HG03575 (cell line): ENCODE data around the gene GDPD1.
"Not testable (repeated sequence)": the region's sequence is repeated elsewhere in the genome, so short reads cannot be mapped to it uniquely, and the experiment has no call there.

Experiments used
- ATAC-seq: cut with Tn5 transposase; IDR thresholded peaks from one replicate; pipeline ENCODE4 v1.9.1; 2021; ENCODE audit not compliant: unreplicated experiment, insufficient number of reproducible peaks, low FRiP score; ENCODE audit errors: extremely low read depth

The GDPD1 gene

GRCh38 chr17:59234631-59235030, 14.3 kb downstream of the GDPD1 start:
- no peak for ATAC-seq

DNA sequence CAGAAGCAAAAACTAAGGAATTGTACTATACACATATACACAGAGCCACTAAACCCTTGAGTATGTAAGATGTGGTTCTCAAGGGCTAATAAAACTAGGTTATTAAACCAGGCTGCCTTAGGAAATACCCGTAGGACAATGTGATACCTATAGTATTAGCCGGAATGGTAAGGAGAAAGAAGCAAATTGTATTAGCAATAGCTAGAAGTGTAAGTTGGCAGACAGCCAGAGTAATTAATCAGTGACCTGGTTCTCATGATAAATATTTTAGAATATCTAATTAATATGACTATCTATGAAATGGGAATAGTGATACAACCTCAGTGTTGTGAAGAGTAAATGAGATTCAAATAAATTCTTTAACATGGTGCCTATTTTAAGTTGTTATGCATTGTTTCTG, 18.6 kb downstream of the GDPD1 start:
- no peak for ATAC-seq

- no peak for ATAC-seq
Observed at GRCh38 chr17:59244081-59244480, 23.8 kb downstream of the GDPD1 start.

- no peak for ATAC-seq
Observed at GRCh38 chr17:59254742-59255141, 34.4 kb downstream of the GDPD1 start.

DNA sequence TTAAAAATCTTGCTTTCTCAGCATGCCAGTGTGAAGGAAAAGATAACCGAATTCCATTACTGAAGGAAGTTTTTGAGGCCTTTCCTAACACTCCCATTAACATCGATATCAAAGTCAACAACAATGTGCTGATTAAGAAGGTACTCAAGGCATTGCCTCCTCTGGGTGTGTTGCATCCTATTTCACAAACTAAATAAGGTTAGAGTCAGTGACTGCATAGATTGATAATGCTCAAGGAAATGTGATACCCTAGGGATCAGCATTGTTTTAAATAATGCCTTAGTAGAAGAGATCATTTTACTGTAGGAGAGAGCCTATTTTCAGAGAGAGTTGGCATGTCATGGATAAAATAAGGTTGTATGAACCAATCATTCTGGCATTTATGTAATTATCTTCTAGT, 36.8 kb downstream of the GDPD1 start:
- ATAC-seq = no peak

- no peak for ATAC-seq
Observed at GRCh38 chr17:59260722-59261121, 40.4 kb downstream of the GDPD1 start.

- no peak for ATAC-seq
Observed at GRCh38 chr17:59266745-59267144, 46.4 kb downstream of the GDPD1 start.

GRCh38 chr17:59267776-59268175, 47.5 kb downstream of the GDPD1 start:
- no peak for ATAC-seq

- ATAC-seq = no peak
Observed at GRCh38 chr17:59275618-59276017, 55.3 kb downstream of the GDPD1 start.

- no peak for ATAC-seq
Observed at GRCh38 chr17:59277031-59277430, 56.7 kb downstream of the GDPD1 start.

GRCh38 chr17:59278406-59278805, 58.1 kb downstream of the GDPD1 start:
- ATAC-seq = no peak

DNA sequence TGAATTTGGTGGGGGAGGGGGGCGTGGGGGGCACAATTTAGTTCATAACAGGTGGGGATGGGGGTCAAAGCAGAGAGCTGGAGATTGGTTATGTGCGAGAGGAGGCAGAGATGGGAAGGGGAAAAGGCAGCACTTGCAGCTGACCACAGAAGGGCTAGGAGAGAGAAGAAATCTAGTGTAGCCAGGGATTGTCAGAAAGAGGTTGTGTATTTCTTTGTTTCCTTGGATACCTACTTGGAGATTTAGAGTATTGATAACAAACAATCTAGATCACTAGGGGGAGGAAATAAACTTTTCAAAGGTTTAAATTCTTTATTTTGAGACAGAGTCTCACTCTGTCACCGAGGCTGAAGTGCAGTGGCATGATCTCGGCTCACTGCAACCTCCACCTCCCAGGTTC, 64.0 kb downstream of the GDPD1 start:
- ATAC-seq = no peak

- no peak for ATAC-seq
Observed at GRCh38 chr17:59287452-59287851, 67.1 kb downstream of the GDPD1 start.

DNA sequence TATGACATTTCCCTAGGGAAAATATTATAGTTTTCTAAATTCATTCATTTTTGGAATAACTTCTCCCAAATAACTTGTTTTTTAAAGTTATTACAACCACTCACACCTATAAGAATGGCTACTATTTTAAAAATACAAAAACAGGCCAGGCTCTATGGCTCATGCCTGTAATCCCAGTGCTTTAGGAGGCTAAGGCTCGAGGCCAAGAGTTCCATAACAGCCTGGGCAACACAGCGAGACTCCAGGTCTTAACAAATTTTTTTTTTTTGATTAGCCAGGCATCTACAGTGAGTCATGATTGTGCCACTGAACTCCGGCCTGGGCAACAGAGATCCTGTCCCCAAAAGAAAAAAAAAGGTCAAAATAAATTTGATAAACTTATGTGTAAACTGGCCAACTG, 67.6 kb downstream of the GDPD1 start:
- ATAC-seq = no peak

DNA sequence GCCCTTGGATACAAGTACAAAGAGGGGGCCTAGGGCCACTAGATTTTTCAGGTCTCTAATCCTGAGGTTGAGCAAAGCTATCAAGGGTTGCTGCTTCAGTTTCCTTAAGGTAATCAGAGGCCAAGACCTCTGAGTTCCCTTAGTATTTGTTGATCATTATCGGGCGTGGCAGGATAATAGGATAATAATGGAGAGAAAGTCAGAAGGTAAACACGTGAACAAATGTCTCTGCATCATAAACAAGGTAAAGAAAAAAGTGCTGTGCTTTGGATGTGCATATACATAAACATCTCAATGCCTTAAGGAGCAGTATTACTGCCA, 69.6 kb downstream of the GDPD1 start:
- no peak for ATAC-seq

DNA sequence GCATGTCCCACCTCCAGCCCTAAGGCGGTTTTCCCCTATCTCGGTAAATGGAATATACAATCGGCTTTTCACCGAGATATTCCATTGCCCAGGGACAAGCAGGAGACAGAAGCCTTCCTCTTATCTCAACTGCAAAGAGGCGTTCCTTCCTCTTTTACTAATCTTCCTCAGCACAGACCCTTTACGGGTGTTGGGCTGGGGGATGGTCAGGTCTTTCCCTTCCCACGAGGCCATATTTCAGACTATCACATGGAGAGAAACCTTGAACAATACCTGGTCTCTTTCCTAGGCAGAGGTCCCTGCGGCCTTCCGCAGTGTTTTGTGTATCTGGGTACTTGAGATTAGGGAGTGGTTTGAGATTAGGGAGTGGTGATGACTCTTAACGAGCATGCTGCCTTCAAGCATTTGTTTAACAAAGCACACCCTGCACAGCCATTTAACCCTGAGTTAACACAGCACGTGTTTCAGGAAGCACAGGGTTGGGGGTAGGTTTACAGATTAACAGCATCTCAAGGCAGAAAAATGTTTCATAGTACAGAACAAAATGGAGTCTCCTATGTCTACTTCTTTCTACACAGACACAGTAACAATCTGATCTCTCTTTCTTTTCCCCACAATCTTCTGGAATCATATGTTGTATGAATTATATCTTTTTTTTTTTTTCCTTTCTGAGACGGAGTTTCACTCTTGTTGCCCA, 70.1 kb downstream of the GDPD1 start:
- ATAC-seq = not testable (repeated sequence)

- ATAC-seq = no peak
Observed at GRCh38 chr17:59292174-59292523, 71.8 kb downstream of the GDPD1 start.

DNA sequence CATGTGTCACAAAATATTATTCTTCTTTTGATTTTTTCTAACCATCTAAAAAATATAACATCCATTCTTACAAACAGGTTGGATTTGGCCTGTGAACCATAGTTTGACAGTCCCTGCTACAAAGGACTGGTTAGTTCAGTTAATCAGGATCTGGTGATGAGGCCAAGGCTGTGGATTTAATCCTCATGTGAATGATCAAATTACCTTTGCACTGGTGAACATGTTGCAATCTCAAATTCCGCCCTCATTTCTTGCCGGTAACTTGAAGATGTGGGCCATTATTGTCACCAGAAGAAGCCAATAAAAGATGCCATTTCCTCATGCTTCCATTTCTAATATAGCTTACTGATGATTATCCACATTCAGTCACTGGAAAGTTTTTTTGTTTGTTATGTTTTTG, 75.9 kb downstream of the GDPD1 start:
- no peak for ATAC-seq

- ATAC-seq = no peak
Observed at GRCh38 chr17:59298521-59298920, 78.2 kb downstream of the GDPD1 start.

DNA sequence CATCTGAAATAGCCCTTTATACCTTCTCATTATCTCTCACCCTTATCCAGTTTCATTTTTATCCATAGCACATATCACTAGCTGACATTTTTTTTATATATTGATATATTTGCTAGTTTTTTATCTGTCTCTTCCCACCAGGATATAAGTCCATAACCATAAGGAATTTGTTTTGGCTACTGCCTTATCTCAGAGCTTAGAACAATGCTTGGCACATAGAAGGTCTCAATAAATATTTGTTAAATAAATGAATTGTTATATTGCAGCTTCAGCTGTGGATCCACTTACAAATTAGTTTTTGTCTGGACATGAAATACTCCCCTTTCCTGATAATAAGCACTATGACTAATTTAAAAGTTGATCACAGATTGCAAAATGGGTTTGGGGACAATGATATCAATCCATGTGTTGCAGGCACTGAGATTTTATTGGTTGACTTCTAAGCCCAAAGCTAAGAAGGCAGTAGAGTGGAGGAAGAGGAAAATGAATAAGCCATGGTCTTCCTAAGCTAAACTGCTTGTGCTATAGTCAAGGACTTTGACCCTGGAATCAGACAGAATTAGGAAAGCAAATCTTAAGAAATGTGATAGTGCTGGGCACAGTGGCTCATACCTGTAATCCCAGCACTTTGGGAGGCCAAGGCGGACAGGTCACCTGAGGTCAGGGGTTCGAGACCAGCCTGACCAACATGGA, 79.2 kb downstream of the GDPD1 start:
- ATAC-seq = no peak

- ATAC-seq = no peak
Observed at GRCh38 chr17:59300941-59301340, 80.6 kb downstream of the GDPD1 start.
